HEK293 (cell line): ENCODE results near the gene IL31RA.

ENCODE experiments used
- CTCF ChIA-PET: fragments of 350-600 bp; formaldehyde crosslinking; extraction: SDS; loops from one replicate; lab custom pipeline; 2021; ENCODE audit warnings: antibody characterized with exemption; lab: Yijun Ruan, JAX
- POLR2A ChIA-PET: fragments of 300-600 bp; formaldehyde crosslinking; extraction: SDS; loops from one replicate; lab custom pipeline; 2020; ENCODE audit warnings: antibody characterized with exemption, inconsistent platforms; lab: Yijun Ruan, JAX
- H3K27ac ChIP-seq: fragments of 200-500 bp; sonication (Bioruptor generic); 2 replicates; pipeline ENCODE4 v1.5.1; 2014; ENCODE audit warnings: low read depth, low read length, control low read depth, inconsistent platforms; ENCODE audit errors: extremely low read depth
- H3K36me3 ChIP-seq, 2 experiments: fragments of 200-500 bp in 1 of 2; sonication (Bioruptor generic) in 1 of 2; 1 replicate in 1 of 2; 2 replicates in 1 of 2; pipeline ENCODE4 v1.5.1; 2014 to 2017; ENCODE audit warnings: inconsistent platforms in 2 of 2, low read length in 2 of 2; ENCODE audit not compliant: control insufficient read depth in 2 of 2, insufficient read depth in 1 of 2
- H3K4me1 ChIP-seq: fragments of 200-500 bp; sonication (Bioruptor generic); 2 replicates; pipeline ENCODE4 v1.5.1; 2014; ENCODE audit warnings: mild to moderate bottlenecking, low read length, inconsistent platforms; ENCODE audit not compliant: control insufficient read depth, insufficient read depth
- H3K4me3 ChIP-seq: 2 replicates; pipeline ENCODE4 v1.5.1; 2011; ENCODE audit warnings: low read depth, mild to moderate bottlenecking, control low read depth, low read length, moderate library complexity
- H3K9me3 ChIP-seq: fragments of 200-500 bp; sonication (Bioruptor generic); 2 replicates; pipeline ENCODE4 v1.5.1; 2014; ENCODE audit warnings: low read depth, low read length, inconsistent platforms; ENCODE audit not compliant: control insufficient read depth, insufficient read depth
- CTCF ChIP-seq: fragments of 450-650 bp; formaldehyde crosslinking; IDR thresholded peaks from 2 replicates; pipeline ENCODE4 v1.5.1; 2016; ENCODE audit warnings: missing biosample characterization, missing genetic modification characterization
- KLF17 ChIP-seq: fragments of 450-650 bp; formaldehyde crosslinking; IDR thresholded peaks from 2 replicates; pipeline ENCODE4 v1.5.1; 2016; ENCODE audit warnings: missing biosample characterization, missing genetic modification characterization
- MEIS1 ChIP-seq: sonication (generic); formaldehyde crosslinking; IDR thresholded peaks from 2 replicates; pipeline ENCODE4 v1.8.1; 2022; ENCODE audit warnings: missing genetic modification reagents, mild to moderate bottlenecking, borderline replicate concordance
- PRDM2 ChIP-seq: fragments of 450-650 bp; formaldehyde crosslinking; IDR thresholded peaks from 2 replicates; pipeline ENCODE4 v1.5.1; 2016; ENCODE audit warnings: missing biosample characterization, missing genetic modification characterization, borderline replicate concordance
- PRDM4 ChIP-seq: fragments of 450-650 bp; formaldehyde crosslinking; IDR thresholded peaks from 2 replicates; pipeline ENCODE4 v1.5.1; 2017; ENCODE audit warnings: missing biosample characterization, missing genetic modification characterization
- SP7 ChIP-seq: fragments of 450-650 bp; formaldehyde crosslinking; IDR thresholded peaks from 2 replicates; pipeline ENCODE4 v1.5.1; 2016; ENCODE audit warnings: missing biosample characterization, missing genetic modification characterization
- ZBTB1 ChIP-seq: fragments of 450-650 bp; formaldehyde crosslinking; IDR thresholded peaks from 2 replicates; pipeline ENCODE4 v1.5.1; 2016; ENCODE audit warnings: missing biosample characterization, missing genetic modification characterization
- ZBTB10 ChIP-seq: fragments of 450-650 bp; formaldehyde crosslinking; IDR thresholded peaks from 2 replicates; pipeline ENCODE4 v1.5.1; 2016; ENCODE audit warnings: missing biosample characterization, missing genetic modification characterization
- ZNF132 ChIP-seq: fragments of 450-650 bp; formaldehyde crosslinking; IDR thresholded peaks from 2 replicates; pipeline ENCODE4 v1.5.1; 2017; ENCODE audit warnings: missing biosample characterization, missing genetic modification characterization, borderline replicate concordance
- ZNF266 ChIP-seq: fragments of 450-650 bp; formaldehyde crosslinking; IDR thresholded peaks from 2 replicates; pipeline ENCODE4 v1.5.1; 2016; ENCODE audit warnings: missing biosample characterization, missing genetic modification characterization, low read depth
- ZNF274 ChIP-seq, 2 experiments: fragments of 200-500 bp in 1 of 2; fragments of 450-650 bp in 1 of 2; sonication (Bioruptor generic) in 1 of 2; formaldehyde crosslinking in 1 of 2; IDR thresholded peaks; 2 replicates each; pipeline versions ENCODE4 v1.5.1 to v1.6.1; 2014 to 2016; ENCODE audit warnings: borderline replicate concordance in 1 of 2, inconsistent platforms in 1 of 2, low read length in 1 of 2, missing biosample characterization in 1 of 2, missing genetic modification characterization in 1 of 2
- ZNF350 ChIP-seq: fragments of 450-650 bp; formaldehyde crosslinking; IDR thresholded peaks from 2 replicates; pipeline ENCODE4 v1.5.0; 2017; ENCODE audit warnings: missing biosample characterization, mild to moderate bottlenecking, missing genetic modification characterization
- ZNF37A ChIP-seq: fragments of 450-650 bp; IDR thresholded peaks from 2 replicates; pipeline ENCODE4 v1.5.1; 2018; ENCODE audit warnings: missing biosample characterization, missing genetic modification characterization
- ZNF514 ChIP-seq: fragments of 450-650 bp; formaldehyde crosslinking; IDR thresholded peaks from 2 replicates; pipeline ENCODE4 v1.5.1; 2016; ENCODE audit warnings: missing biosample characterization, missing genetic modification characterization
- ZNF585B ChIP-seq: fragments of 450-650 bp; formaldehyde crosslinking; IDR thresholded peaks from 2 replicates; pipeline ENCODE4 v1.5.1; 2016; ENCODE audit warnings: missing biosample characterization, missing genetic modification characterization
- ZNF621 ChIP-seq: fragments of 450-650 bp; formaldehyde crosslinking; IDR thresholded peaks from 2 replicates; pipeline ENCODE4 v1.5.1; 2017; ENCODE audit warnings: missing biosample characterization, missing genetic modification characterization
- ZNF623 ChIP-seq: fragments of 450-650 bp; formaldehyde crosslinking; IDR thresholded peaks from 2 replicates; pipeline ENCODE4 v1.5.1; 2016; ENCODE audit warnings: missing biosample characterization, missing genetic modification characterization
- ZNF654 ChIP-seq: fragments of 450-650 bp; formaldehyde crosslinking; IDR thresholded peaks from 2 replicates; pipeline ENCODE4 v1.5.1; 2016; ENCODE audit warnings: low read depth, missing biosample characterization, missing genetic modification characterization

The IL31RA gene

GRCh38 chr5:55919625-55920024, 68.5 kb downstream of the IL31RA start (continued):
- TF ChIP-seq KLF17 (tag by site-specific recombination) (no peak), SP7 (tag by site-specific recombination) (no peak)

- TF ChIP-seq ZNF585B (tag by site-specific recombination) (no peak), ZBTB10 (tag by site-specific recombination) (no peak), MEIS1 (CRISPR knock-in tag) (no peak), ZNF514 (tag by site-specific recombination) (no peak), ZNF132 (tag by site-specific recombination) (no peak), ZNF37A (no peak), ZNF274 (IDR thresholded peaks at IDR 0.05; ENCODE audit: low read length) (no peak), ZNF274 (tag by site-specific recombination; IDR thresholded peaks at IDR 0.05; ENCODE audit: borderline replicate concordance) (no peak), ZNF623 (tag by site-specific recombination) (no peak), ZNF266 (no peak), CTCF (tag by site-specific recombination) (0 out of 2 replicates have a peak, but pooled peaks have one; percentile 21), ZNF350 (tag by site-specific recombination) (no peak), ZBTB1 (tag by site-specific recombination) (no peak), ZNF621 (no peak), PRDM4 (tag by site-specific recombination) (no peak), PRDM2 (tag by site-specific recombination) (no peak), ZNF654 (tag by site-specific recombination) (peak; percentile 25)
- no peaks in the 10 kb centered on the region for H3K36me3 ChIP-seq
- no peak overlapping the region for H3K27ac ChIP-seq
- no peak overlapping the region for H3K4me3 ChIP-seq
- H3K4me1 ChIP-seq, result no peaks in the 10 kb centered on the region
- POLR2A ChIA-PET, result no interaction called here
- CTCF ChIA-PET, result interaction anchor here (0.6 to 0.7 kb wide), 2 partner anchors 70 to 181 kb away, joined by 3 to 4 read pairs; partner anchors contain the start of gene IL31RA
- H3K9me3 ChIP-seq, result no peaks in the 10 kb centered on the region
Observed at GRCh38 chr5:55920784-55921183, 69.6 kb downstream of the IL31RA start.
